Common myeloid progenitor, CD34-positive (primary cell): Measurements from ENCODE around the gene TXK.
"Not testable (repeated sequence)": the region's sequence is repeated elsewhere in the genome, so short reads cannot be mapped to it uniquely, and the experiment has no call there.

Experiments used
- CTCF ChIA-PET: fragments of 350-600 bp; sonication (Branson Sonifier 250); formaldehyde crosslinking; loops from one replicate; lab custom pipeline; 2021; ENCODE audit warnings: antibody characterized with exemption; lab: Charles Lee
- POLR2A ChIA-PET: fragments of 350-600 bp; sonication (Branson Sonifier 250); formaldehyde crosslinking; loops from one replicate; lab custom pipeline; 2021; ENCODE audit warnings: antibody characterized with exemption; lab: Charles Lee
- DNase-seq, 3 donors: peaks; one replicate each; pipeline versions ENCODE4 v3.0.0 to v3.0.0-alpha.2; 2013
- H3K27ac ChIP-seq, 2 experiments: 1 replicate in 1 of 2; 2 replicates in 1 of 2; pipeline ENCODE4 v1.7.0; 2013; ENCODE audit warnings: inconsistent platforms in 2 of 2, low read length in 2 of 2, mild to moderate bottlenecking in 2 of 2, low read depth in 1 of 2, moderate library complexity in 1 of 2; ENCODE audit not compliant: severe bottlenecking in 2 of 2, insufficient read depth in 1 of 2, poor library complexity in 1 of 2
- H3K27me3 ChIP-seq, 5 experiments: replicated peaks in 2 of 5; 1 replicate in 3 of 5; 2 replicates in 2 of 5; pipeline versions ENCODE4 v1.6.1 to v1.7.0; 2013; ENCODE audit warnings: low read length in 4 of 5, mild to moderate bottlenecking in 2 of 5, moderate library complexity in 2 of 5, inconsistent platforms in 1 of 5; ENCODE audit not compliant: insufficient read depth in 5 of 5, control insufficient read depth in 4 of 5
- H3K36me3 ChIP-seq, 4 experiments: 1 replicate in 2 of 4; 2 replicates in 2 of 4; pipeline versions ENCODE4 v1.6.1 to v1.7.0; 2013; ENCODE audit warnings: low read length in 3 of 4, control low read depth in 1 of 4, mild to moderate bottlenecking in 1 of 4; ENCODE audit not compliant: control insufficient read depth in 4 of 4, insufficient read depth in 4 of 4
- H3K4me1 ChIP-seq, 4 experiments: 1 replicate in 3 of 4; 2 replicates in 1 of 4; pipeline versions ENCODE4 v1.6.1 to v1.7.1; 2013; ENCODE audit warnings: low read length in 3 of 4, mild to moderate bottlenecking in 3 of 4, control low read depth in 1 of 4, inconsistent platforms in 1 of 4, moderate library complexity in 1 of 4; ENCODE audit not compliant: control insufficient read depth in 4 of 4, insufficient read depth in 4 of 4; ENCODE audit errors: control extremely low read depth in 1 of 4
- H3K4me3 ChIP-seq, 7 experiments: 1 replicate in 4 of 7; 2 replicates in 3 of 7; pipeline versions ENCODE4 v1.5.1 to v1.7.0; 2013; ENCODE audit warnings: mild to moderate bottlenecking in 7 of 7, low read length in 6 of 7, moderate library complexity in 6 of 7, inconsistent platforms in 2 of 7, low read depth in 2 of 7, control low read depth in 1 of 7; ENCODE audit not compliant: insufficient read depth in 4 of 7, control insufficient read depth in 1 of 7; ENCODE audit errors: extremely low read depth in 1 of 7
- H3K9me3 ChIP-seq, 5 experiments: 1 replicate in 4 of 5; 2 replicates in 1 of 5; pipeline versions ENCODE4 v1.6.1 to v1.7.1; 2013; ENCODE audit warnings: low read length in 4 of 5, mild to moderate bottlenecking in 2 of 5, inconsistent platforms in 1 of 5, low read depth in 1 of 5, moderate library complexity in 1 of 5; ENCODE audit not compliant: control insufficient read depth in 4 of 5, insufficient read depth in 2 of 5; ENCODE audit errors: control extremely low read depth in 1 of 5
- WGBS: methylation state at CpG from one replicate; pipeline ENCODE4 v1.1.5; 2013; ENCODE audit not compliant: insufficient coverage; 5-methylcytosine and 5-hydroxymethylcytosine counted together

The TXK gene

DNA sequence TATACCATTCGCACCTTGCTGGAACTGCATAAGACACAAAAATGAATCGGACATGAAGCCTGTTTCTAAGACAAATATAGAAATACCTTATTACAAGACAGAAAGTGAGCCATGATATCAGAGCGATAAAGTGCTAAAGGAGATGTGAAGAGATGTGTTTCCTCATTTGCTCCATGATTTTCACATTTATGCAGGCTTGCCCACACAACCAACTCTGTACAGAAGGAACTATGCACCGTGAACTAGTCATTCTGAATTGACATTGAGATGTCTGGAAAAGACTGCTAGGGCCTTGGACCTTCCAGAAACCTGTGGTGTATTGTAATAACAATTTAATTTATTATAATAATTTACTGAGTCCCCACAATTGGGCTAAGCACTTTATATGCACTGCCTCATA is 38.6 kb upstream of the TXK start:
- CTCF ChIA-PET: interaction anchor here (0.9 to 2.7 kb wide), 6 partner anchors 8 to 87 kb away, joined by 3 to 16 read pairs (median 4); no protein-coding TSS in a partner anchor
- no peak for DNase-seq
- Histone ChIP-seq H3K27me3 (no peaks in the 10 kb centered on the region), H3K27ac (peak overlapping the region; percentile 59 to 73), H3K9me3 (peaks cover 0 to 4% (median 0%) of the 10 kb centered on the region in 5 experiments), H3K36me3 (peaks cover 6 to 61% (median 30%) of the 10 kb centered on the region in 4 experiments), H3K4me3 (peak overlapping the region in 1 of 7 experiments; percentile 38), H3K4me1 (peaks cover 0 to 31% (median 20%) of the 10 kb centered on the region in 4 experiments)
- no CpG with 5 or more reads among the region's 4 CpGs for WGBS
- POLR2A ChIA-PET: no interaction called here

GRCh38 chr4:48169636-48170035 is 35.6 kb upstream of the TXK start:
- ChIA-PET POLR2A (no interaction called here), CTCF (interaction anchor here (0.7 to 1.3 kb wide), 2 partner anchors 10 to 42 kb away, joined by 3 read pairs; no protein-coding TSS in a partner anchor)
- Histone ChIP-seq H3K36me3 (peaks cover 14 to 80% (median 48%) of the 10 kb centered on the region in 4 experiments), H3K27me3 (no peaks in the 10 kb centered on the region), H3K4me3 (no peak overlapping the region), H3K4me1 (peaks cover 0 to 18% (median 9%) of the 10 kb centered on the region in 4 experiments), H3K9me3 (peaks cover 0 to 4% (median 0%) of the 10 kb centered on the region in 5 experiments), H3K27ac (no peak overlapping the region)
- DNase-seq: no peak
- no CpG with 5 or more reads among the region's 1 CpG for WGBS

DNA sequence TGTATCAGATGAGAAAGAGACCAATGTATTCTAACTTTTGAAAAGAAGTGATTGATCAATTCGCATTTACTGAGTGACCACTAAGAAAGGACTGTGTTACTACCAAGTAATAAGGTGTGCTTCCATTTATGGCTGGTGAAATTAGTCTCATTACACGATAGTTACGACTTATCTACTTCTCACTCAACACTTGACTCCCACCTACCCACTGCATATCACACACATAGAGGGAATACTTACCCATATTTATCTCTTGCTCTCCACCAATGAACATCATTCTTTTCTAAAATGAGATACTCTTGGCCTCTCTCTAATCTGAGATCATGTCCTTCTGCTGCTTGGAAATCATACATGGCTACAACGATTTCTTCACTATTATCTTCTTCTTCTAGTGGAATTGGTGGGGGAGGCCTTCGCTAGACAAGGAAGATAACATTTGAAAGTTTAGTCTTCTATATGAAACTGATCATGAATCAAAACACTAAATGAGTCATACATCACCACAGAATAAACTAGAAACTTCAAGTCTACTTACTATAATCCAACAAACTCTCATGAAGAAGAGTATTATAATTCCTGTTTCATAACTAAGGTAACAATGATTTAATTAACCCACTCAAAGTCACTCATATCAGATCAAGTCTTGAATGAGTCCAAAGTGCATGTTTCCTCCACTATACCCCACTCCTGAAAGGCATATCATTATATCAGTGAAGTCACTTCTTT is 33.7 kb upstream of the TXK start:
- Histone ChIP-seq H3K27ac (no peak overlapping the region), H3K4me1 (peaks cover 0 to 8% (median 6%) of the 10 kb centered on the region in 4 experiments), H3K27me3 (no peaks in the 10 kb centered on the region), H3K9me3 (peaks cover 0 to 4% (median 0%) of the 10 kb centered on the region in 5 experiments), H3K4me3 (no peak overlapping the region), H3K36me3 (peaks cover 22 to 82% (median 52%) of the 10 kb centered on the region in 4 experiments)
- ChIA-PET CTCF (no interaction called here), POLR2A (no interaction called here)
- DNase-seq: no peak
- 100% methylated on average over 1 of the region's 5 CpGs for WGBS

GRCh38 chr4:48164561-48164960 is 30.5 kb upstream of the TXK start:
- CTCF ChIA-PET: interaction anchor here (1.9 to 3.6 kb wide), 2 partner anchors 9 to 10 kb away, joined by 5 to 16 read pairs; no protein-coding TSS in a partner anchor
- peaks cover 33 to 86% (median 53%) of the 10 kb centered on the region in 4 experiments for H3K36me3 ChIP-seq
- DNase-seq, H3K27ac ChIP-seq, H3K4me1 ChIP-seq, H3K27me3 ChIP-seq, H3K4me3 ChIP-seq, H3K9me3 ChIP-seq, POLR2A ChIA-PET: not testable (repeated sequence)
- 100% methylated on average over 5 of the region's 9 CpGs for WGBS

DNA sequence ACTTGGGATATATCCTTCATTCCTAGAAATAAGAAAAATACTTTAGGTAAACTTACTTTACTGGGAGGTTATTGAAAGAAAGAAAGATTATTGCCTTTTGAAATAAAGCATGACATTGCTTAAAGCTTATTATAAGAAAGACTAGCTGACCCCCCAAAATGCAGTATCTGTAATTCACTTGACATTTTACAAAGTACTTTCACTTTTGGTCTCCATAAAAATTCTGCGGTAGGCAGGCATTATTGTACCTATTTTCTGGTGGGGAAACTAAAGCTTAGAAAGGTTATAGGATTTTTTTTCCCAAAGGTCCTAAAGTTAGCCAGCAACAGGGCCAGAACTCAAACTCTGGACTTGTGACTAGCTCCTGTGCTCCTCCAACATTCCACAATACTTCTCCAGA is 29.7 kb upstream of the TXK start:
- Histone ChIP-seq H3K4me3 (peak overlapping the region in 2 of 7 experiments; percentile 52 to 65), H3K27me3 (no peaks in the 10 kb centered on the region), H3K27ac (peak overlapping the region in 1 of 2 experiments; percentile 51), H3K9me3 (peaks cover 0 to 3% (median 0%) of the 10 kb centered on the region in 5 experiments), H3K4me1 (peaks cover 0 to 7% (median 2%) of the 10 kb centered on the region in 4 experiments), H3K36me3 (peaks cover 25 to 82% (median 51%) of the 10 kb centered on the region in 4 experiments)
- no CpG with 5 or more reads among the region's 1 CpG for WGBS
- ChIA-PET CTCF (interaction anchor here (1.9 to 3.6 kb wide), 2 partner anchors 9 to 10 kb away, joined by 5 to 16 read pairs; no protein-coding TSS in a partner anchor), POLR2A (no interaction called here)
- peak in 2 of 3 donors; percentile 62 to 68 for DNase-seq

- H3K4me1 ChIP-seq: peaks cover 0 to 7% (median 2%) of the 10 kb centered on the region in 4 experiments
- H3K27me3 ChIP-seq: no peaks in the 10 kb centered on the region
- DNase-seq: no peak
- H3K9me3 ChIP-seq: peaks cover 0 to 2% (median 0%) of the 10 kb centered on the region in 5 experiments
- WGBS: 87% methylated on average over 2 of the region's 4 CpGs
- no peak overlapping the region for H3K4me3 ChIP-seq
- H3K27ac ChIP-seq: no peak overlapping the region
- ChIA-PET CTCF (interaction anchor here (1.3 kb wide), 1 partner anchor 12 kb away, joined by 4 read pairs; no protein-coding TSS in a partner anchor), POLR2A (no interaction called here)
- H3K36me3 ChIP-seq: peaks cover 23 to 81% (median 50%) of the 10 kb centered on the region in 4 experiments
These were observed 28.1 kb upstream of the TXK start for GRCh38 chr4:48162162-48162561.

- CTCF ChIA-PET: interaction anchor here (0.5 to 2.4 kb wide), 3 partner anchors 13 to 233 kb away, joined by 3 to 6 read pairs (median 3); no protein-coding TSS in a partner anchor
These were observed 23.2 kb upstream of the TXK start for GRCh38 chr4:48157271-48157670.

More at GRCh38 chr4:48157271-48157670, 23.2 kb upstream of the TXK start:
- Histone ChIP-seq H3K9me3 (peaks cover 0 to 32% (median 20%) of the 10 kb centered on the region in 5 experiments), H3K36me3 (peaks cover 35 to 86% (median 65%) of the 10 kb centered on the region in 4 experiments), H3K27ac (no peak overlapping the region), H3K4me1 (no peaks in the 10 kb centered on the region), H3K4me3 (no peak overlapping the region), H3K27me3 (no peaks in the 10 kb centered on the region)
- POLR2A ChIA-PET: no interaction called here
- no peak for DNase-seq
- WGBS: 67% methylated on average over 2 of the region's 3 CpGs
